Fibroblast of mammary gland (primary cell): ENCODE data around the gene TRNAU1AP.
"Not testable (repeated sequence)": the region's sequence is repeated elsewhere in the genome, so short reads cannot be mapped to it uniquely, and the experiment has no call there.

Experiments used
- DNase-seq: peaks from one replicate; pipeline ENCODE4 v3.0.0-alpha.2; 2010; ENCODE audit warnings: low read depth
- H3K4me3 ChIP-seq: 2 replicates; pipeline ENCODE4 v1.5.1; 2011; ENCODE audit warnings: low read depth, mild to moderate bottlenecking, low read length, moderate library complexity; ENCODE audit not compliant: control insufficient read depth
- CTCF ChIP-seq: conservative IDR thresholded peaks from 2 replicates; pipeline ENCODE4 v1.5.1; 2011; ENCODE audit warnings: low read depth, low read length, inconsistent platforms; ENCODE audit not compliant: control insufficient read depth, insufficient read depth

TRNAU1AP gene

GRCh38 chr1:28592321-28593071 is 39.6 kb downstream of the TRNAU1AP start:
- no peak for TF ChIP-seq CTCF
- peak overlapping the region; percentile 54 for H3K4me3 ChIP-seq
- no peak for DNase-seq

GRCh38 chr1:28593988-28594356 is 41.1 kb downstream of the TRNAU1AP start:
- DNase-seq, H3K4me3 ChIP-seq: not testable (repeated sequence)

GRCh38 chr1:28594686-28595411 is 42.0 kb downstream of the TRNAU1AP start:
- DNase-seq: peak; percentile 42
- H3K4me3 ChIP-seq: not testable (repeated sequence)

GRCh38 chr1:28595412-28596191 is 42.7 kb downstream of the TRNAU1AP start:
- DNase-seq: no peak
- no peak overlapping the region for H3K4me3 ChIP-seq
- TF ChIP-seq CTCF: no peak

GRCh38 chr1:28596276-28596675 is 43.4 kb downstream of the TRNAU1AP start:
- not testable (repeated sequence) for H3K4me3 ChIP-seq, DNase-seq

GRCh38 chr1:28601696-28602095 is 48.8 kb downstream of the TRNAU1AP start:
- no peak for TF ChIP-seq CTCF
- H3K4me3 ChIP-seq: no peak overlapping the region
- peak; percentile 90 for DNase-seq

GRCh38 chr1:28602536-28603439 is 49.9 kb downstream of the TRNAU1AP start:
- DNase-seq: peak; percentile 85

More at GRCh38 chr1:28602536-28603439, 49.9 kb downstream of the TRNAU1AP start:
- no peak overlapping the region for H3K4me3 ChIP-seq
- TF ChIP-seq CTCF: peak; percentile 88
